Kidney capillary endothelial cell (primary cell): Measurements from ENCODE around the gene ARHGEF5.
"Not testable (repeated sequence)": the region's sequence is repeated elsewhere in the genome, so short reads cannot be mapped to it uniquely, and the experiment has no call there.

Experiments
- DNase-seq: peaks from one replicate; pipeline ENCODE4 v3.0.0-alpha.2; 2018; ENCODE audit warnings: low spot score

Gene ARHGEF5

GRCh38 chr7:144355176-144355822, at the start of gene ARHGEF5:
Gene ARHGEF5, plus strand, starts transcription at chr7:144355402. Its CDS starts 7,268 bp downstream, at chr7:144362670.
- not testable (repeated sequence) for DNase-seq

GRCh38 chr7:144309702-144310101, 45.5 kb upstream of the ARHGEF5 start:
- not testable (repeated sequence) for DNase-seq

GRCh38 chr7:144311218-144311617, 44.0 kb upstream of the ARHGEF5 start:
- not testable (repeated sequence) for DNase-seq

- DNase-seq = not testable (repeated sequence)
Observed at GRCh38 chr7:144311872-144312469, 43.2 kb upstream of the ARHGEF5 start, which contains the start of gene OR2A1. Gene OR2A1, plus strand, starts transcription at chr7:144312419. Its CDS starts 5,706 bp downstream, at chr7:144318125.

GRCh38 chr7:144317537-144317936, 37.7 kb upstream of the ARHGEF5 start:
- DNase-seq = not testable (repeated sequence)

GRCh38 chr7:144319547-144319946, 35.7 kb upstream of the ARHGEF5 start:
- DNase-seq = not testable (repeated sequence)

GRCh38 chr7:144321677-144322206, 33.5 kb upstream of the ARHGEF5 start:
- DNase-seq = not testable (repeated sequence)

- DNase-seq = not testable (repeated sequence)
Observed at GRCh38 chr7:144323359-144323758, 31.8 kb upstream of the ARHGEF5 start.

- not testable (repeated sequence) for DNase-seq
Observed at GRCh38 chr7:144325868-144326267, 29.3 kb upstream of the ARHGEF5 start.

GRCh38 chr7:144330044-144330443, 25.2 kb upstream of the ARHGEF5 start:
- DNase-seq = not testable (repeated sequence)

- not testable (repeated sequence) for DNase-seq
Observed at GRCh38 chr7:144331221-144331995, 23.8 kb upstream of the ARHGEF5 start.

GRCh38 chr7:144331996-144332288, 23.3 kb upstream of the ARHGEF5 start:
- not testable (repeated sequence) for DNase-seq

- DNase-seq = not testable (repeated sequence)
Observed at GRCh38 chr7:144348625-144349024, 6.6 kb upstream of the ARHGEF5 start.

- not testable (repeated sequence) for DNase-seq
Observed at GRCh38 chr7:144351667-144352066, 3.5 kb upstream of the ARHGEF5 start.

GRCh38 chr7:144356185-144356584, 983 bp downstream of the ARHGEF5 start:
- DNase-seq = not testable (repeated sequence)

GRCh38 chr7:144356860-144357259, 1.7 kb downstream of the ARHGEF5 start:
- DNase-seq = not testable (repeated sequence)

GRCh38 chr7:144362061-144362460, 6.9 kb downstream of the ARHGEF5 start:
- DNase-seq = not testable (repeated sequence)

- not testable (repeated sequence) for DNase-seq
Observed at GRCh38 chr7:144365523-144365922, 10.3 kb downstream of the ARHGEF5 start.

- not testable (repeated sequence) for DNase-seq
Observed at GRCh38 chr7:144367250-144367649, 12.0 kb downstream of the ARHGEF5 start.

GRCh38 chr7:144369221-144369620, 14.0 kb downstream of the ARHGEF5 start:
- not testable (repeated sequence) for DNase-seq

- DNase-seq = no peak
Observed at GRCh38 chr7:144378651-144379050, 23.4 kb downstream of the ARHGEF5 start.

- DNase-seq = no peak
Observed at GRCh38 chr7:144379776-144380384, 24.7 kb downstream of the ARHGEF5 start.
